Fibroblast of upper back skin (primary cell): ENCODE measurements around the gene TBX1.

Experiments
- DNase-seq: peaks from one replicate; pipeline ENCODE4 v3.0.0-alpha.2; 2013

TBX1 gene

DNA sequence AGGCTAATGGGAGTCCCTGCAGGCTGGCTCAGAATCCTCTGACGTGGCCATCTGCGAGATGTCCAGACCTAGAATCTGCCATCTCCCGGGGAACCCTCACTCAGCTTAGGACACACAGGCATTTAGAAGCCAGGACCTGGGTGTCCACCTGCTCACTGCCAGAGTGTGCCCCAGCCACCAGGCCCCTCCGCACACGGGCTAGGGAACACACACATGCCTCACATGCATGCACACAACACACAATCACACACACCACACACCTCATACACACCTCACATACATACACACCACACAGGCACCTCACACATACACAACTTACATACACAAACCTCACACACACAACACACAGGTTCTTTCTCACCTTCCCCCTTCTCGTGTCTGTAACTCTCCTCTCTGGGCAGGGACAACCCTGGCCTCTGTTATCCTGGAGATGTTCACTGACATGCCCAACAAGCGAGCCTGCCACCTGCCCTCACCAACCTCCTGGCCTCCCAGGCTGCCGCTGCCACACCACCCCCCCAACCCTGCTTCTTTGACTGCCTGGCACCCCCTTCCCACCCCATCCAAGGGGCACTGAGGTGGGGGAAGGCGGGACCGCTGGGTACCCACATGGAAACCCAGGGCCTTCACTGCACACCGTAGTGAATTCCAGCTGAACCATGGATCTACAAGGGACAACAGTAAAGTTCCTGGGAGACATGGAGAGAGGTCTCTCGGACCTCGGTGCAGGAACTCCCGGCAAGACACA, 56.0 kb downstream of the TBX1 start:
- DNase-seq, result no peak
